GM18870 (cell line): ENCODE measurements around the gene IGSF5.

ENCODE experiments used
- ATAC-seq: cut with Tn5 transposase; IDR thresholded peaks from one replicate; pipeline ENCODE4 v1.9.1; 2021; ENCODE audit warnings: moderate library complexity; ENCODE audit not compliant: unreplicated experiment

The IGSF5 gene

GRCh38 chr21:39812983-39813382 lies 68.0 kb downstream of the IGSF5 start:
- no peak for ATAC-seq

DNA sequence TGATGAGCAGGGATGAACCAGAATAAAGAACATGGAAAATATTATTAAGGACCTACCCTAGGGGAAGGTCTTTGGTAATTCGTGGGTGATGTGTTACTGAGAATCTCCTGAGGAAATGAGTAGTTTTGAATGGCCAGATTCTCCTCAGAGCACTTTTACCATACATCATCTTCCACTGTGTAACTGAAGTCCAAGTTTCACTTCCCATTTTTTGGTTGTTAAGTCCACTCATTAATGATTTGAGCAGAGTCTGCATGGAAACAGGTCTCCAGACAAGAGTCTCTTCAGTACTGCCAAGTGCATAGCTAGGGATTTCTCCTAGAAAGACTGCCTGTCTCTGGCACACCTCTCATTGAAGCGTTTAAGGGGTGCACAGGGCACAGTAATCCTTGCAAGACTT lies 73.6 kb downstream of the IGSF5 start:
- no peak for ATAC-seq

- no peak for ATAC-seq
These were observed 77.1 kb downstream of the IGSF5 start for GRCh38 chr21:39822042-39822441.

DNA sequence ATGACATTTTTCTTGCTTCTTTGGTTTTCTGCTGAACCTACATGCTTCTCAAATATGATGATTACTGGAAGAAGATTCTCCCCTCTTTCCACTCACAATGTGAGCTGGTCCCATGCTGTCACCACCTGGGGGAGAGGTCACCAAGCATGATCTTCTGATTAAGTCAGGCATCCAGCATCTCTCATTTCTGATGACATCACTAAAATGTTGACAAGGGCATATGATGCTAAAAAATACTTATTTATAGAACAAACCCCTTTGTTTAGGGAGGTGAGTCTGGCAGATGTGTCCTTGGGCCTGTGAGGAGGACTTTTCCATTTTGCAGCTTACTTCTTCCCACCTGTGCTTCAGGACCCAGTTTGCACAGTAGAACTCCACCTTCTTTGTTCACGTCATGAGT lies 80.3 kb downstream of the IGSF5 start:
- no peak for ATAC-seq

DNA sequence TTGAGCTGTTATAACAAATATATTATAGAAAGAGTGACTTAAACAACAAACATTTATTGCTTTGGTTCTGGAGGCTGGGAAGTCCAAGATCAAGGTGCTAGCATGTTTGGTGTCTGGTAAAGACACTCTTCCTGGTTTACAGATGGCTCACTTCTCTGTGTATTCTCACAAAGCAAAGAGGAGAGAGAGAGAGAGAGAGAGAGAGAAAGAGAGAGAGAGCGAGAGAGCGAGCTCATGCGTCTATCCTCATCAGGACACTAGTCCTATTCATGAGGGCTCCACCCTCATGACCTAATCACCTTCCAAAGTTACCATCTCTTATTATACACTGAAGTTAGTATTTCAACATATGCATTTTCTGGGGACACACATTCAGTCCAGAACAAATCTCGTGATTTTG lies 89.6 kb downstream of the IGSF5 start:
- no peak for ATAC-seq

DNA sequence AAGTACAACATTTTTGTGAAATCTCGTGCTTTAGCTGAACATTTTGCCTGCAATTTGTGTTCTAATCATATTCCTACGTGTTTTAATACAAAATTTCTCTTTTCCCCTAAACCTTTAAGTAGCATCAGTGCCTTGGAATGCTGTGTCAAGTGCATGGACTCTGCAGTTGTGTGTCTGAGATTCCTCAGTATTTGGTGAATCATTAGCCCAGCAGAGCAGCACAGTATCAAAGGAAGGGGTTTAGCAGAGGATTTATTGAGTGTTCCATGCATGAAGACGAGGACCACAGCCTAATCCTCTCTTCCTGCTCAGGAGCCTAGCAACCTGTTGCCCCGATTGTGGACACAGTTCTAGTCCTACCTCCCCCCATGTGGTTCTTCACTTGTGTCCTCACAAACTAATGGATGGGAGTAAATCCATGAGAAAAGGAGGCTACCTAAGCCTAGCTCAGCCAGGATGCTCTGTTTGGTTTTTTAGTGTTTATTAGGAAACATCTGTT lies 92.9 kb downstream of the IGSF5 start:
- ATAC-seq: no peak

DNA sequence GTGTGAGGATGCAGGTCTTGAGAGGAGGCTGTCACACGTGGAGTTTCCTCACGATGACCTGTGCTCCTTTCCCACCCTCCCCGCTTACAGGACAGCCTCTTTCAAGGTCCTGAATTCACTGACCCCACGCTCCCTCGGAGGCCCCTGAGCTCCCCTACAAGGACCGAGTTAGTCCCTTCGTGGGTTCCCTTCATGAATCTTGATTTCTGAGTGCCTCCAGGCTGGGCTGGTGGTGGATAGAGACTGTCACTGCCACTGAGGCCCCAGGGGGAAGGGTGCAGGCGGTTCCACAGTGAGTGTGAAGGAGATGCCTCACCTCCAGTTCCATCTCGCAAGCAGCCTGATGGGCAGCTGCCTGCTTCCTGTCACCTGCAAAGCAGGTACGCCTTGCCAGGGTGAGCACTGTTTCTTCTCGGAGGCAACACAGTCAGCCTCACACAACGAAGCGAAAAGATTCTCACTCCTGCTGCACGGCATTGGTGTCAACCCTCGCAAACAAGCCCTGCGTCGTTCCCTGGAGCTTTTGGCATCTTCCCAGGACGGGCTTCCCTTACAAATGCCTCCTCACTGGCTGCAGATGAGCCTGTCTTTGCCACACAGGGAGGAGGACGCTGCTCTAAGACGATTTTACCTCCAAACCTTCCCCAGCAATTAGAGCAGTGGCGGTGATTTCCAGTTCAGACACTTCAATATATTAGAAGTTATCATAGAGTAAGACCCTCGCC lies 95.6 kb downstream of the IGSF5 start:
- no peak for ATAC-seq

GRCh38 chr21:39842741-39843459 lies 97.9 kb downstream of the IGSF5 start:
- no peak for ATAC-seq

GRCh38 chr21:39843483-39843882 lies 98.5 kb downstream of the IGSF5 start:
- ATAC-seq: no peak

GRCh38 chr21:39843916-39844315 lies 98.9 kb downstream of the IGSF5 start:
- ATAC-seq: no peak

- no peak for ATAC-seq
These were observed 100.7 kb downstream of the IGSF5 start for GRCh38 chr21:39845571-39846130.

DNA sequence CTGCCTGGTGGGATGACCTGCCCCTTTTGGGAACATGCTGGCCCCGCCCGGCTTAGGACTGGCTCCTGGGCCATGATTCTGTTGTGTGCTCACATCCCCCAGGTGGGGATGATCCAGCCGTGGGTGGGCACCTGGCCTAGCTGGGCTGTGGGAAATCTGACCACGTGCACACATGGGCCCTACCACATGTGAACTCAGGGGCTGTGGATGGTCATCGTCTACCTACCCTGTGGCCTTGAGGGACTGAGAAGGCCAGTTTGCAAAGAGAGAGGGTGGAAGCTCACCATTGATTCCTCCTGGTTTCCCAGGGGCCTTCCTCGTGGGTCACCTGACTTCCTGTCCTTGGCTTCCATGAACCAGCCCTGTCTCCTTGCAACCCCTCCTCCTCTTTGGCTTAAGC lies 102.9 kb downstream of the IGSF5 start:
- no peak for ATAC-seq

DNA sequence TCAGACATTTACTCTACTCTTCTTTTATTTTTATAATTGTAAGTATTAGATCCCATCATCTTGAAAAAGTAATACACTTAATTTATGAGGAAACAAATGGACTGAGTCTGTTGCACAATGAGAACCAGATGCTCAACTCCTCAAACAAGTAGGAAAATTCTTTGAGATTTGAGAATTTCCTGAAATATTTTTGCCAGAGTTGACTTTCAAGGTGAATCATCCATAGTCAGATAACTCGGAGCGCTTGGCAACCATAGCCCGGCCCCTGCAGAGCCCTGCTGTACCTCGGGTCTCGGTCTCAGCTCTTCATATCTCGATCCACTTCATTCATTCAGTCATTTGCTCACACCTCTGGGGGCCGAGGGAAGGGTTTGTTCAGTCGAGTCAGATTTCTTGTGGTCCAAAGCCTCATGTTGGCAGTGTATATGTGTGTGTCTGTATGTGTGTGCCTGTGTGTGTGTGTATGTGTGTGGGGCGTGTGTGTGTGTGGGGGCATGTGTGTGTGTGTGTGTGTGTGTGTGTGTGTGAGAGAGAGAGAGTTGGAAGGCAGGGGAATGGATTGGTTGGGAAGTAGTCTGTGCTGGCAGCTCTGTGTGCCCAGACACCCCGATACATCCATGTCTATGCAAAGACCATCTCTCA lies 104.2 kb downstream of the IGSF5 start:
- no peak for ATAC-seq

GRCh38 chr21:39850333-39850732 lies 105.3 kb downstream of the IGSF5 start:
- ATAC-seq: no peak

DNA sequence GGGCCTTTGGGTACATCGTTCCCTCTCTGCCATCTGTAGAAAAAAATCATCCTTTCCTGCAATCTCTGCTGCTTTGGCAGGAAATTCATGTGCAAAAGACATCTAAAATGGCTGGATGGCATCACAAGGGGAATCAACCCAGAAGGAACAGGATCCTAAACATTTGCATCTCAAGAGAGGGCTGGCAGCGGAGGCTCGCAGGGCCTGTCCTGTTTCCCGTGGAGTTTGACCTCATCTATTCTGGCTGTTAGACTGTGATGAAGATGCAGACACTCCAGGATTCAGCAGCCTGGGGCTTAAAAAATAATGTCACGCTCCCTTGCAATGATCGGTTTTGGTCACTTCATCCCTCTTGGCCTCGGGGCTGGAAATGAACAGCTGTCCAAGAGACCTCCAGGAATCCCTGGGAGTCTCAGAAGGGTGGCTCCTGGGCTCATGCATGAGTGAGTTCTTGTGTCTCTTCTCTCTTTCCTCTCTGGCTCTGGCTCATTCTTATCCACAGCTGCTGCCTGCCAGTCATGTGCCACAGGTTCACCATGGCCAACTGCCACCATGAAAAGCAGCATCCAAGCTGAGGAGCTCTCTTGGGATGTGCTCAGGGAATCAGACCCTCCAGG lies 106.1 kb downstream of the IGSF5 start:
- no peak for ATAC-seq
